Keratinocyte (primary cell): Measurements from ENCODE around the gene CRACR2B. TPM values are rescaled to one million over a fixed set of nuclear protein-coding genes. Genes with fewer than 3 reads are reported as not detected.

ENCODE experiments used
- DNase-seq: peaks from one replicate; pipeline ENCODE4 v3.0.0-alpha.2; 2011; ENCODE audit warnings: low read depth, missing footprints, low spot score
- FAIRE-seq: peaks from 2 replicates; lab custom pipeline; 2011; peaks lifted over from hg19 to GRCh38; lab: Jason Lieb, UNC
- H2AFZ ChIP-seq: 2 replicates; pipeline ENCODE4 v1.6.0; 2012; ENCODE audit warnings: low read length, control low read depth, inconsistent platforms; ENCODE audit not compliant: control insufficient read depth
- H3K27ac ChIP-seq: 2 replicates; pipeline ENCODE4 v1.5.1; 2011; ENCODE audit warnings: low read length; ENCODE audit not compliant: control insufficient read depth, insufficient read depth
- H3K27me3 ChIP-seq: 3 replicates; pipeline ENCODE4 v1.6.0; 2011; ENCODE audit warnings: low read length; ENCODE audit not compliant: control insufficient read depth, insufficient read depth; ENCODE audit errors: extremely low read depth
- H3K36me3 ChIP-seq, 2 experiments: 2 replicates in 1 of 2; 3 replicates in 1 of 2; pipeline ENCODE4 v1.5.1; 2011; ENCODE audit warnings: low read length in 2 of 2, mild to moderate bottlenecking in 1 of 2; ENCODE audit not compliant: control insufficient read depth in 2 of 2, insufficient read depth in 2 of 2; ENCODE audit errors: extremely low read depth in 1 of 2
- H3K4me1 ChIP-seq: 3 replicates; pipeline ENCODE4 v1.5.1; 2011; ENCODE audit warnings: low read length; ENCODE audit not compliant: control insufficient read depth, insufficient read depth; ENCODE audit errors: extremely low read depth
- H3K4me2 ChIP-seq: 3 replicates; pipeline ENCODE4 v1.6.0; 2011; ENCODE audit warnings: low read depth, low read length; ENCODE audit not compliant: control insufficient read depth, insufficient read depth; ENCODE audit errors: extremely low read depth
- H3K4me3 ChIP-seq, 3 experiments: fragments of 200-600 bp in 1 of 3; sonication (generic) in 1 of 3; 2 replicates in 2 of 3; 3 replicates in 1 of 3; pipeline ENCODE4 v1.5.1; 2011 to 2016; ENCODE audit warnings: low read length in 3 of 3, mild to moderate bottlenecking in 3 of 3, control low read depth in 2 of 3, inconsistent platforms in 1 of 3, low read depth in 1 of 3, mixed read lengths in 1 of 3, mixed run types in 1 of 3, moderate library complexity in 1 of 3; ENCODE audit not compliant: control insufficient read depth in 2 of 3, insufficient read depth in 2 of 3; ENCODE audit errors: extremely low read depth in 1 of 3
- H3K79me2 ChIP-seq: 2 replicates; pipeline ENCODE4 v1.6.0; 2012; ENCODE audit warnings: low read length; ENCODE audit not compliant: control insufficient read depth, insufficient read depth
- H3K9ac ChIP-seq: 3 replicates; pipeline ENCODE4 v1.6.0; 2011; ENCODE audit warnings: low read length; ENCODE audit not compliant: control insufficient read depth, insufficient read depth; ENCODE audit errors: extremely low read depth
- H3K9me1 ChIP-seq: 3 replicates; pipeline ENCODE4 v1.6.0; 2011; ENCODE audit warnings: low read length; ENCODE audit not compliant: control insufficient read depth, insufficient read depth; ENCODE audit errors: extremely low read depth
- H3K9me3 ChIP-seq: 2 replicates; pipeline ENCODE4 v1.5.1; 2012; ENCODE audit warnings: low read depth, low read length; ENCODE audit not compliant: control insufficient read depth
- H4K20me1 ChIP-seq: 3 replicates; pipeline ENCODE4 v1.6.0; 2011; ENCODE audit warnings: low read length; ENCODE audit not compliant: control insufficient read depth, insufficient read depth; ENCODE audit errors: extremely low read depth
- EZH2 ChIP-seq: IDR thresholded peaks from one replicate; pipeline ENCODE4 v1.6.1; 2012; ENCODE audit warnings: inconsistent platforms, mild to moderate bottlenecking, low read length, moderate library complexity
- dilution Hi-C: fragments of 300-500 bp; cut with MboI; formaldehyde crosslinking; loops from one replicate; pipeline ENCODE4 v1.7.0; 2020; ENCODE audit warnings: low sequenced_read_pairs; ENCODE audit not compliant: extremely low pct_ligation_motif_present
- polyA plus RNA-seq, 5 experiments: library from polyadenylated mRNA; depleted of rRNA in 3 of 5; stranded (reverse) in 3 of 5; stranded (forward) in 1 of 5; unstranded in 1 of 5; fragments of >200 nt; gene quantifications; 1 replicate in 1 of 5; 2 replicates in 3 of 5; 3 replicates in 1 of 5; pipeline versions ENCODE4 v1.2.1 to v1.2.3, GENCODE V29; 2011 to 2012; ENCODE audit warnings: missing spikeins in 2 of 5, low read depth in 1 of 5, low replicate concordance in 1 of 5
- TF ChIP-seq, protein P1 (sequence below), 3 experiments: IDR thresholded peaks in 1 of 3; conservative IDR thresholded peaks in 1 of 3; optimal IDR thresholded peaks in 1 of 3; 2 replicates in 2 of 3; 3 replicates in 1 of 3; pipeline versions ENCODE3 to v1.5.1; 2011; ENCODE audit warnings: low read length in 3 of 3, mild to moderate bottlenecking in 3 of 3, moderate library complexity in 2 of 3, control low read depth in 1 of 3, inconsistent platforms in 1 of 3; ENCODE audit not compliant: insufficient read depth in 2 of 3; ENCODE audit errors: extremely low read depth in 1 of 3

CRACR2B gene
- polyA plus RNA-seq, 1 donor (not counting 4 experiments of a cell fraction or from before 2014, with no cell fraction given) = 0.17 TPM

DNA sequence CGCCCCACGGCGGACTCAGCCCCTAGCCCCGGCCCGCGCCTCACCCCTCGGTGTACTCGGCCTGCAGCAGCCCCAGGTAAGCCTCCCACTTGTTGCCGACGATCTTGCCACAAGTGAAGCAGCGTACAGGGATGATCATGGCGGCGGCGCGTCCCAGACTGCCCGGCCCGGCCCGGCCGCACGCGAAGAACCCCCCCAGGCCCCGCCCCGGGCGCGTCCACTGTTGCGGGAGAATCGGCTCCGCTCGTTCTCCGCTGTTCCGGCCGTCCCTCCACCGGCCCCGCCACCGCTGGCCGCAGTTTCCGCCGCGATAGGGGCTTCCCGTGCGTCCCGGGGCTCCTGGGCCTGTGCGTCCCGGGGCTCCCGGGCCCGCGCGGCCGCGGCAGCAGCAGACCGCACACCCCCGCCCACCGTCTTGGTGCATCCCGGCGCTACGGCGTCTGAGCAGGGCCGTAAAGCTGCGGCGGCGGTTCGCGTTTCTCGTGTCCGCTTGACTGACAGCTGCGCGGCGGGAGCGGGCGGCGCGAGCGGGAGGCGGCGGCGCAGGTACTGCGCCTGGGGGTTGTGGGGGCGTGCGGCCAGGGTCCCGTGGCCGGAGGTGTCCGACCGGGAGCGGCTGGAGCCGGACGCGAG is 14.8 kb downstream of the CRACR2B start, which contains the start of the genes POLR2L and TSPAN4:
Gene POLR2L (minus strand): TSS at position 160 of the 633 bp plus-strand sequence. CDS start 21 bp downstream, at position 139.
Gene TSPAN4 (plus strand): TSS at position 483 of the 633 bp plus-strand sequence. CDS start 7,453 bp downstream, outside the sequence.
- H3K4me1 ChIP-seq = peaks cover 54% of the 10 kb centered on the region
- H4K20me1 ChIP-seq = peaks cover 19% of the 10 kb centered on the region
- no peaks in the 10 kb centered on the region for H3K9me3 ChIP-seq
- FAIRE-seq (no peak), DNase-seq (no peak)
- peak within 1 kb of the TSS; percentile 37 for H2AFZ ChIP-seq
- H3K36me3 ChIP-seq = peaks cover 17 to 29% of the 10 kb centered on the region in 2 experiments
- H3K79me2 ChIP-seq = peaks cover 53% of the 10 kb centered on the region
- peak within 1 kb of the TSS; percentile 90 for H3K9ac ChIP-seq
- peaks cover 8% of the 10 kb centered on the region for H3K9me1 ChIP-seq
- H3K27me3 ChIP-seq = no peaks in the 10 kb centered on the region
- H3K4me3 ChIP-seq = peak within 1 kb of the TSS; percentile 92 to 96 (median 95)
- TF ChIP-seq, protein P1, sequence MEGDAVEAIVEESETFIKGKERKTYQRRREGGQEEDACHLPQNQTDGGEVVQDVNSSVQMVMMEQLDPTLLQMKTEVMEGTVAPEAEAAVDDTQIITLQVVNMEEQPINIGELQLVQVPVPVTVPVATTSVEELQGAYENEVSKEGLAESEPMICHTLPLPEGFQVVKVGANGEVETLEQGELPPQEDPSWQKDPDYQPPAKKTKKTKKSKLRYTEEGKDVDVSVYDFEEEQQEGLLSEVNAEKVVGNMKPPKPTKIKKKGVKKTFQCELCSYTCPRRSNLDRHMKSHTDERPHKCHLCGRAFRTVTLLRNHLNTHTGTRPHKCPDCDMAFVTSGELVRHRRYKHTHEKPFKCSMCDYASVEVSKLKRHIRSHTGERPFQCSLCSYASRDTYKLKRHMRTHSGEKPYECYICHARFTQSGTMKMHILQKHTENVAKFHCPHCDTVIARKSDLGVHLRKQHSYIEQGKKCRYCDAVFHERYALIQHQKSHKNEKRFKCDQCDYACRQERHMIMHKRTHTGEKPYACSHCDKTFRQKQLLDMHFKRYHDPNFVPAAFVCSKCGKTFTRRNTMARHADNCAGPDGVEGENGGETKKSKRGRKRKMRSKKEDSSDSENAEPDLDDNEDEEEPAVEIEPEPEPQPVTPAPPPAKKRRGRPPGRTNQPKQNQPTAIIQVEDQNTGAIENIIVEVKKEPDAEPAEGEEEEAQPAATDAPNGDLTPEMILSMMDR (optimal IDR thresholded peaks at IDR 0.05 in 1 of 3, IDR thresholded peaks at IDR 0.05 in 1 of 3, conservative IDR thresholded peaks at IDR 0.05 in 1 of 3; ENCODE audit: extremely low read depth in 1 of 3, insufficient read depth in 2 of 3, low read length in 3 of 3) = no peak
- TF ChIP-seq EZH2 = no peak
- H3K27ac ChIP-seq = peak within 1 kb of the TSS; percentile 83
- H3K4me2 ChIP-seq = peak within 1 kb of the TSS; percentile 90
- dilution Hi-C loops = no loop called here

DNA sequence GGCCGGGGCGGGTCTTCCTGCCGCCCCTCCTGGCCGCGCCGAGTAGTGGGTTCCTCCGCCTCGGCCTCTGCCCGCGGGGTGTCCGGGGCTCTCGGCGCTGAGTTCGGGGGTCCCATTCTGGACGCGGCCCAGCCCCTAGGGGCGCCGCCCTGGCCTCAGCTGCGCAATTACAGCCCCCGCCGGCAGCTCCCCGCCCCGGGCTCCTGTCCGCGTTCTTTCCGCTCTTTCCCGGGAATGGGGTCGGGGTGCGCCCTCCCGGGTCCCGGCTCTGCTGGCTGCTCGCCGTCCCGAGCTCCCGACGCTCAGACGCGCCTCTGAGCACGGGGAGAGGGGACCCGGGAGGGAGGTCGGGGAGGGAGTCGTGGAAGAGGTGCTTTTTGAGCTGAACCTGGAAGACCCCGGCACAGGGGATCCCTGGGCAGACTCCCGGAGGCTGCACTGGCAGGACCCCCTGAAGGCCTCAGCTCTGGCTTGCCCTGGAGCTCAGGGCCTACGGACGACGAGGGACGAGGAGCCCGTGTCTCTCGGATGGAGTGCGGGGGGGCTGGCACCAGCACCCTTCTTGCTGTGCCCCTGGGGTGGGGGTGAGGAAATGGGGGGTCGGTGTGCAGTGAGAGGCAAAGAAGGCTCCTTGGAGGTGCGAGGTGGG is 15.5 kb downstream of the CRACR2B start:
- TF ChIP-seq, protein P1 (optimal IDR thresholded peaks at IDR 0.05 in 1 of 3, IDR thresholded peaks at IDR 0.05 in 1 of 3, conservative IDR thresholded peaks at IDR 0.05 in 1 of 3; ENCODE audit: extremely low read depth in 1 of 3, insufficient read depth in 2 of 3, low read length in 3 of 3) = no peak
- TF ChIP-seq EZH2 = no peak
- peaks cover 19% of the 10 kb centered on the region for H4K20me1 ChIP-seq
- dilution Hi-C loops = no loop called here
- peak overlapping the region; percentile 92 to 96 (median 95) for H3K4me3 ChIP-seq
- peaks cover 52% of the 10 kb centered on the region for H3K79me2 ChIP-seq
- peak overlapping the region; percentile 90 for H3K4me2 ChIP-seq
- peaks cover 59% of the 10 kb centered on the region for H3K4me1 ChIP-seq
- no peaks in the 10 kb centered on the region for H3K9me3 ChIP-seq
- peaks cover 8% of the 10 kb centered on the region for H3K9me1 ChIP-seq
- peak overlapping the region; percentile 74 for H3K27ac ChIP-seq
- no peaks in the 10 kb centered on the region for H3K27me3 ChIP-seq
- DNase-seq = no peak
- H2AFZ ChIP-seq = no peak overlapping the region
- no peak for FAIRE-seq
- peak overlapping the region; percentile 90 for H3K9ac ChIP-seq
- H3K36me3 ChIP-seq = peaks cover 11 to 25% of the 10 kb centered on the region in 2 experiments
